ENCODE data around the gene DPP6. TPM values are rescaled to one million over a fixed set of nuclear protein-coding genes. Genes with fewer than 3 reads are reported as not detected.

The DPP6 gene
- total RNA-seq, 1 experiment from 2014 or later, result not detected

DNA sequence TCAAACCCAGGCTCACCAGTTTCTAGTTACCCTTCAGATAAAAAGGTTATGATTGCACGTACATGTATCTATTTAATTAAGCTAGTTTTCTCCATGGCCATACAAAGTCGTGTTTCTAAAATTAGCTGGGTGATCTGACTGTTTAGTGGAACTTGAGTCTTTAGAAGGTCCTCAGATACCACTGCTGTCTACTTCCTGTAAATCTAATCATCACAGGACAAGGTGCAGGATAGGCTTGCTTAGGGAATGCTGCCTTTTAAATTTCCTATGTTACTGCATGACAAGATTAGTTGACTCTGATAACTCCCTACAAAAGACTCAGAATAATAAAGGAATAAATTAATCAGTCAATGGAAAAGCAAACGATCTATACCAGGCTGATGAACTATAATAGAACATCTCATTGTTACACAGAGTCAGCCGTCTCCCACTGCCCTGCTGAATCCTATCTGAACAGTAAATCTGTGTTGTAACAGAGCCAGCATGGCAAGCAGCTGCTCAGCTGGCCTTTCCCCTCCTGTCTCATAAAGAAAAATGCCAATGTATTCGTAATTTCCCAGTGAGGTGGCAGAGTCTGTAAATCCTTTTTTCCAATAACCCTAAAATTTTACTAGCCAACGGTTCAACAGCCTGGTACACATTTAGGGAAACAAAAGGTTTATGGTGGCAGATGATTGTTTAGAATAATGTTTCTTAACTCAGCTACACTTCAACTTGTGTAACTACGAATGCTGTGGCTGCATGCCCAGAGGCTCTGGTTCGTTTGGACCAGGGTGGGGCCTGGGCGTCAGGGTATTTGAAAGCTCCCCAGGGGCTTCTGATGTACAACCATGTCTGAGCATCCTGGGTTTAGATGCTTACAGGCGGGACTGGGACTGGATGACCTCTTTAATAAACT lies 632.7 kb downstream of the DPP6 start:
- ChIA-PET POLR2A (ENCODE audit: unreplicated experiment) (no interaction called here), CTCF (no interaction called here)
- DNase-seq, result no peak
- no peak for ATAC-seq
- no peaks in the 10 kb centered on the region for H4K20me1 ChIP-seq (ENCODE audit: low read length)
- no peak overlapping the region for H2AFZ ChIP-seq (ENCODE audit: low read length)
- no peaks in the 10 kb centered on the region for H3K36me3 ChIP-seq (ENCODE audit: low read depth, low read length)
- H3K9me2 ChIP-seq (replicated peaks; ENCODE audit: low read length), result no peaks in the 10 kb centered on the region
- intact Hi-C loops (cut with micrococcal nuclease), result no loop called here
- H3K9ac ChIP-seq (ENCODE audit: low read length), result no peak overlapping the region
- H3K9me3 ChIP-seq (ENCODE audit: low read length), result no peaks in the 10 kb centered on the region
- H3F3A ChIP-seq (ENCODE audit: low read length, unreplicated experiment), result no peaks in the 10 kb centered on the region
- no peak overlapping the region for H3K4me3 ChIP-seq (ENCODE audit: low read length)
- TF ChIP-seq EZH2 (IDR thresholded peaks at IDR 0.05; ENCODE audit: low read length, unreplicated experiment), result no peak
- TF ChIP-seq, protein P1, sequence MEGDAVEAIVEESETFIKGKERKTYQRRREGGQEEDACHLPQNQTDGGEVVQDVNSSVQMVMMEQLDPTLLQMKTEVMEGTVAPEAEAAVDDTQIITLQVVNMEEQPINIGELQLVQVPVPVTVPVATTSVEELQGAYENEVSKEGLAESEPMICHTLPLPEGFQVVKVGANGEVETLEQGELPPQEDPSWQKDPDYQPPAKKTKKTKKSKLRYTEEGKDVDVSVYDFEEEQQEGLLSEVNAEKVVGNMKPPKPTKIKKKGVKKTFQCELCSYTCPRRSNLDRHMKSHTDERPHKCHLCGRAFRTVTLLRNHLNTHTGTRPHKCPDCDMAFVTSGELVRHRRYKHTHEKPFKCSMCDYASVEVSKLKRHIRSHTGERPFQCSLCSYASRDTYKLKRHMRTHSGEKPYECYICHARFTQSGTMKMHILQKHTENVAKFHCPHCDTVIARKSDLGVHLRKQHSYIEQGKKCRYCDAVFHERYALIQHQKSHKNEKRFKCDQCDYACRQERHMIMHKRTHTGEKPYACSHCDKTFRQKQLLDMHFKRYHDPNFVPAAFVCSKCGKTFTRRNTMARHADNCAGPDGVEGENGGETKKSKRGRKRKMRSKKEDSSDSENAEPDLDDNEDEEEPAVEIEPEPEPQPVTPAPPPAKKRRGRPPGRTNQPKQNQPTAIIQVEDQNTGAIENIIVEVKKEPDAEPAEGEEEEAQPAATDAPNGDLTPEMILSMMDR (conservative IDR thresholded peaks at IDR 0.05; ENCODE audit: low read depth, low read length), result no peak
- no peak for TF ChIP-seq EZH2phosphoT487 (IDR thresholded peaks at IDR 0.05; ENCODE audit: borderline replicate concordance, low read length)
- H3K4me1 ChIP-seq (ENCODE audit: insufficient read depth, low read length), result no peaks in the 10 kb centered on the region
- H3K79me2 ChIP-seq (ENCODE audit: low read length), result no peaks in the 10 kb centered on the region
- H3K27ac ChIP-seq (ENCODE audit: low read length), result no peak overlapping the region
- H3K4me2 ChIP-seq (ENCODE audit: low read length), result no peak overlapping the region
- BruUV-seq (replicated peaks), result no TSS peak
- no peaks in the 10 kb centered on the region for H3K27me3 ChIP-seq (ENCODE audit: low read length)

DNA sequence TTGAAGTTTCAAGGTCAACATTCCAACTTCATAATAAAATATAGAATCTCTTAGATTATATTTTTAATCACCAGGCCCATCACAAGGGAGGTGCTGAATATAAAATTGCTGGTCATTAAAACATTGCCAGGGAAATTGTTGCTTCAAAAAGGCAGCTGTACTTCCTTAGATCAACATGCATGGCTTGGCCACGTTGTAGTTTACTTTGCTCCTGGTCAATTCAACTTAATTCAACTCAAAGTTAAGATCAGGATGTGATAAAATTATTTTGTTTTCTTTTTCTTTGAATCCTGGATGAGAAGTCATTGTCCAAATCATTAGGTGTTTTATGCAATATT lies 633.3 kb downstream of the DPP6 start:
- H3K27me3 ChIP-seq (ENCODE audit: low read length), result no peaks in the 10 kb centered on the region
- no peak for ATAC-seq
- TF ChIP-seq EZH2 (IDR thresholded peaks at IDR 0.05; ENCODE audit: low read length, unreplicated experiment) (no peak), EZH2phosphoT487 (IDR thresholded peaks at IDR 0.05; ENCODE audit: borderline replicate concordance, low read length) (no peak)
- TF ChIP-seq, protein P1 (conservative IDR thresholded peaks at IDR 0.05; ENCODE audit: low read depth, low read length), result no peak
- no TSS peak for BruUV-seq (replicated peaks)
- H2AFZ ChIP-seq (ENCODE audit: low read length), result no peak overlapping the region
- H4K20me1 ChIP-seq (ENCODE audit: low read length), result no peaks in the 10 kb centered on the region
- H3K4me1 ChIP-seq (ENCODE audit: insufficient read depth, low read length), result no peaks in the 10 kb centered on the region
- H3F3A ChIP-seq (ENCODE audit: low read length, unreplicated experiment), result no peaks in the 10 kb centered on the region
- no peak overlapping the region for H3K4me2 ChIP-seq (ENCODE audit: low read length)
- no peaks in the 10 kb centered on the region for H3K9me3 ChIP-seq (ENCODE audit: low read length)
- CTCF ChIA-PET, result no interaction called here
- H3K27ac ChIP-seq (ENCODE audit: low read length), result no peak overlapping the region
- no peaks in the 10 kb centered on the region for H3K36me3 ChIP-seq (ENCODE audit: low read depth, low read length)
- H3K9ac ChIP-seq (ENCODE audit: low read length), result no peak overlapping the region
- H3K4me3 ChIP-seq (ENCODE audit: low read length), result no peak overlapping the region
- no peaks in the 10 kb centered on the region for H3K9me2 ChIP-seq (replicated peaks; ENCODE audit: low read length)
- POLR2A ChIA-PET (ENCODE audit: unreplicated experiment), result no interaction called here
- H3K79me2 ChIP-seq (ENCODE audit: low read length), result no peaks in the 10 kb centered on the region
- no peak for DNase-seq
- intact Hi-C loops (cut with micrococcal nuclease), result no loop called here

DNA sequence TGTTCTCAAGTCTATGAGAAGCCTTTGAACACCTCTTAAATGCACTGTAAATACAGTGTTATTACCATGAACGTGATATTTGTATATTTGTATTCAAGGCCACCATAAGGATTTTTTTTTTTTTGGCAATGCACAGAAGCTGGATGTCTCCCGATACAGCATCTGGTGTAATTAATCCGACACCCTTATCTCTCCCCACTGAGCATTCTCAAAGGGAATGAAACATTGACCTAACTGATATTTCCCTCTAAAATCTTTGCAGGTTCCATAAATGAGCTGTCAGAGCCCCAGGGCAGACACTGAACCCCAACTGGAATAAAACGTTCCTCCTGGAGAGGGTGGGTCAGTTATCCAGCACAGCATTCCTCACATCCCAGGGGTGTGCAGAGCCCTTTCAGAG lies 634.1 kb downstream of the DPP6 start:
- Histone ChIP-seq H3K36me3 (ENCODE audit: low read depth, low read length) (no peaks in the 10 kb centered on the region), H4K20me1 (ENCODE audit: low read length) (no peaks in the 10 kb centered on the region), H3K27ac (ENCODE audit: low read length) (no peak overlapping the region), H3K79me2 (ENCODE audit: low read length) (no peaks in the 10 kb centered on the region), H3K27me3 (ENCODE audit: low read length) (no peaks in the 10 kb centered on the region; the same call in 1 of the 2 replicates), H3K9me3 (ENCODE audit: low read length) (no peaks in the 10 kb centered on the region), H3K4me3 (ENCODE audit: low read length) (no peak overlapping the region), H3K9me2 (replicated peaks; ENCODE audit: low read length) (no peaks in the 10 kb centered on the region), H3K4me2 (ENCODE audit: low read length) (no peak overlapping the region), H3F3A (ENCODE audit: low read length, unreplicated experiment) (no peaks in the 10 kb centered on the region), H3K9ac (ENCODE audit: low read length) (no peak overlapping the region), H2AFZ (ENCODE audit: low read length) (no peak overlapping the region), H3K4me1 (ENCODE audit: insufficient read depth, low read length) (no peaks in the 10 kb centered on the region)
- ATAC-seq (no peak), DNase-seq (no peak)
- TF ChIP-seq EZH2phosphoT487 (IDR thresholded peaks at IDR 0.05; ENCODE audit: borderline replicate concordance, low read length), result no peak
- TF ChIP-seq EZH2 (IDR thresholded peaks at IDR 0.05; ENCODE audit: low read length, unreplicated experiment), result no peak
- TF ChIP-seq, protein P1 (conservative IDR thresholded peaks at IDR 0.05; ENCODE audit: low read depth, low read length), result no peak
- POLR2A ChIA-PET (ENCODE audit: unreplicated experiment), result no interaction called here
- intact Hi-C loops (cut with micrococcal nuclease), result no loop called here
- no TSS peak for BruUV-seq (replicated peaks)
- CTCF ChIA-PET, result no interaction called here
